PFSK-1 (cell line): ENCODE data around the gene SRMS.

Source experiments
- FOXP2 ChIP-seq: optimal IDR thresholded peaks from 2 replicates; pipeline ENCODE3; 2011; ENCODE audit warnings: borderline replicate concordance, control low read depth, inconsistent platforms; ENCODE audit not compliant: insufficient read depth; ENCODE audit errors: extremely low read length, extremely low read depth
- POLR2AphosphoS5 ChIP-seq: IDR thresholded peaks from 2 replicates; pipeline ENCODE4 v1.6.1; 2012; ENCODE audit warnings: low read depth, mild to moderate bottlenecking, control low read depth, low read length, moderate library complexity
- REST ChIP-seq, 2 experiments: IDR thresholded peaks; 2 replicates each; pipeline versions ENCODE4 v1.6.1 to v1.8.0; 2011 to 2012; ENCODE audit warnings: low read depth in 2 of 2, low read length in 2 of 2, control low read depth in 1 of 2, inconsistent platforms in 1 of 2, mild to moderate bottlenecking in 1 of 2, moderate library complexity in 1 of 2; ENCODE audit not compliant: insufficient read depth in 1 of 2
- SIN3A ChIP-seq: IDR thresholded peaks from 2 replicates; pipeline ENCODE4 v1.6.1; 2012; ENCODE audit warnings: mild to moderate bottlenecking, low read length, moderate library complexity, borderline replicate concordance; ENCODE audit not compliant: insufficient read depth
- TAF1 ChIP-seq: IDR thresholded peaks from 2 replicates; pipeline ENCODE4 v1.6.1; 2012; ENCODE audit warnings: low read length, control low read depth, borderline replicate concordance; ENCODE audit not compliant: insufficient read depth

Gene SRMS

DNA sequence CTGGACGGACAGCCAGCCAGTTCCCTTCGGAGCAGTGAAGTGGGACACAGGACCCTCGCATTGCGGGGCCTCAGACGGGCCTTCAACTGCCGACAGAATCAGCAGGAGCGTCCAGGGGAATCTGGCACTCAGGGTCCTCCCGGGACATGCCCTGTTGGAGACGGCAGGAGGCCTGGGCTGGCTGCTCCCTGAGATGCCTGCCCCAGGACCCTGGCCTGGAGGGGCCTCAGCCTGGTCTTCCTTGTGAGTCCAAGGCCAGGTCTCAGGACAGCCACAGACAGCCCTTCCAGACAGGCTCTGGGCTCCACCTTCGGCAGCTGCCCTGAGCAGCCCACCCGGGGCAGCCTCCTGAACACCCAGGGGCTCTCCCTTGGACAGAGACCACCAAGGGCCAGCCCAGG is 41.1 kb upstream of the SRMS start:
- TF ChIP-seq TAF1 (no peak), FOXP2 (no peak), REST (IDR thresholded peaks at IDR 0.05; ENCODE audit: insufficient read depth in 1 of 2, low read depth in 2 of 2, low read length in 2 of 2) (no peak), SIN3A (no peak), POLR2AphosphoS5 (no peak)

- TF ChIP-seq REST (IDR thresholded peaks at IDR 0.05; ENCODE audit: insufficient read depth in 1 of 2, low read depth in 2 of 2, low read length in 2 of 2) = no peak
- no peak for TF ChIP-seq POLR2AphosphoS5
- no peak for TF ChIP-seq FOXP2
- TF ChIP-seq TAF1 = no peak
- no peak for TF ChIP-seq SIN3A
Observed at GRCh38 chr20:63587776-63588591, 40.4 kb upstream of the SRMS start.

DNA sequence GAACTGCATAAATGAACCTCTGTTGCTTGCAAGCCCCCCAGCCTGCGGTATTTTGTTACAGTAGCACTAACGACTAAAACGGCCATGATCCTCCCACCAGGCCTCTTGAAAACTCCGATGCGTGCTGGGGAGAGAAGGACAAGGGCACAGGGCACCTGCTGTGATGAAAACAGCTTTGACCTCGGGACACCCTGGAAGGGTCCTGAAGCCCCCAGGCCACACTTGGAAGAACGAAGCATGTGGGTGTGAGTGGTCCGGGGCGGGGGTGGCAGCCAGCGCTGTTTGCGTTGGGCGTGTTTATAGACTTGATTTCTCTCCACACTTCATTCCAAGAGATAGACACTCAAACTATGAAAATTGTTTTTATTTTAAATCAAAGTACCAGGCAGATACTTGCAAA is 39.7 kb upstream of the SRMS start:
- TF ChIP-seq REST (IDR thresholded peaks at IDR 0.05; ENCODE audit: insufficient read depth in 1 of 2, low read depth in 2 of 2, low read length in 2 of 2) = no peak
- no peak for TF ChIP-seq SIN3A

DNA sequence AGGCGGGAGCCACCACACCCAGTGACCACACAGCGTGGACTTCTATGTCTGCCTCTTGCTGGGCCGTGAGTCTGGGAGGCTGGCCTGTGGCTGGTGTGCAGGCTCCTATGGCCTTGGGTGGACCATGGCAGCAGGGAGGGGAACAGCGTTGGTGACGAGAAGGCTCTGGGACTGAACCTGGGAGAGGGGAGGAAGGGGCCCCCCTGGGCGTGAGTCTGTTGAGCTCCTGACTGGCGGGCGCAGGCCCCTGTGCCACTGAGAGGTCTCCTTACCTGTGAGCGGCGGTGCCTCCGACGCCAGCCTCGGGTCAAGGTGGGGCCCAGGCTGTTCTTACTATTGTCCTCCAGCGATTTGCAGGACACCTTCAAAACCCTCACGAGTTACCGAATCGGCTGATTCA is 39.2 kb upstream of the SRMS start:
- TF ChIP-seq REST (IDR thresholded peaks at IDR 0.05; ENCODE audit: insufficient read depth in 1 of 2, low read depth in 2 of 2, low read length in 2 of 2) (no peak), SIN3A (no peak), FOXP2 (no peak), POLR2AphosphoS5 (no peak), TAF1 (no peak)
